Hepatocyte (in vitro differentiated cells): Measurements from ENCODE around the gene TMEM240.

Experiments
- CTCF ChIP-seq: fragments of 200-600 bp; sonication (generic); IDR thresholded peaks from 2 replicates; pipeline ENCODE4 v1.5.1; 2016; ENCODE audit warnings: antibody characterized with exemption, mild to moderate bottlenecking; ENCODE audit not compliant: poor library complexity
- EZH2 ChIP-seq: fragments of 200-600 bp; sonication (generic); IDR thresholded peaks from 2 replicates; pipeline ENCODE4 v1.6.1; 2016; ENCODE audit warnings: antibody characterized with exemption, mild to moderate bottlenecking, borderline replicate concordance
- EZH2phosphoT487 ChIP-seq: fragments of 200-600 bp; sonication (generic); IDR thresholded peaks from one replicate; pipeline ENCODE4 v1.6.1; 2018; ENCODE audit warnings: antibody characterized with exemption, mild to moderate bottlenecking, low read depth, moderate library complexity; ENCODE audit not compliant: unreplicated experiment, severe bottlenecking

DNA sequence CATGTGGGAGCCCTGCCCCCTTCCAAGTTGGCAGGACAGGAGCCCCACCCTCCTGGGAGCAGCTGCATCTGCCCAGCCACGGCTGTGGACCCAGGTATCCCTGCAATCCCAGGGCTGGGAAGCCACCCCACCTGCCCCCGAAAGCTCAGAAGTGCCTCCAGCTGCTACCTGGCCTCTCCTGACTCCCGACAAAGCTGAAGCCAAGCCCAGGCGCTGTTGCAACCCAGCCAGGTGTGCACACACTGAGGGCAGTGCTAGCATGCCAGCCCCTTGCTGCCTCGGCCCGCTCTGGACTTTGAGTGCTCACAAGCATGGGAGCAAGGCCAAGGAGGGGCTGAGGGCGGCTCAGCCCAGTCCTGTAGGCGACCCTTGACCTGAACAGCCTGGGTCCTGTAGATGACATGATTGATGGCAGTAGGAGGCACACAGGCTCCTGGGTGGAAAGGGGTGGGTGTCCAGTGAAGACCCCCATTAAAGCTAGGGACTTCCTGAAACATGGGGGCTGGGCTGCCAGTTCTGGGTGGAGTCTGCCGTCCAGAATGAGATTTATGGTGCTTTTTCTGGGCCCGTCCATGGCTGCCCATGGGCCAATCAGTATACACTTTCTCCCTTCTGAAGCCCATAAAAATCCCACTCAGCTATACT lies 37.1 kb upstream of the TMEM240 start:
- TF ChIP-seq CTCF (no peak), EZH2 (no peak), EZH2phosphoT487 (no peak)
